IPS DF 6.9 (cell line): ENCODE data around the gene AHSG.
"Not testable (repeated sequence)": the region's sequence is repeated elsewhere in the genome, so short reads cannot be mapped to it uniquely, and the experiment has no call there.

Experiments
- DNase-seq: peaks from one replicate; pipeline ENCODE4 v3.0.0-alpha.2; 2013; ENCODE audit warnings: low read depth, low spot score
- H3K27ac ChIP-seq: one replicate; pipeline ENCODE4 v1.5.1; 2013; ENCODE audit warnings: low read length, control low read depth
- H3K27me3 ChIP-seq: 2 replicates; pipeline ENCODE4 v1.6.1; 2013; ENCODE audit warnings: mild to moderate bottlenecking, low read length; ENCODE audit not compliant: control insufficient read depth, insufficient read depth
- H3K36me3 ChIP-seq: 2 replicates; pipeline ENCODE4 v1.6.1; 2013; ENCODE audit warnings: low read length; ENCODE audit not compliant: control insufficient read depth, insufficient read depth
- H3K4me1 ChIP-seq: 2 replicates; pipeline ENCODE4 v1.6.1; 2013; ENCODE audit warnings: low read length; ENCODE audit not compliant: control insufficient read depth, insufficient read depth
- H3K4me3 ChIP-seq: 2 replicates; pipeline ENCODE4 v1.5.1; 2013; ENCODE audit warnings: mild to moderate bottlenecking, low read length
- H3K9me3 ChIP-seq: 2 replicates; pipeline ENCODE4 v1.6.1; 2013; ENCODE audit warnings: low read length, inconsistent platforms; ENCODE audit not compliant: control insufficient read depth, insufficient read depth
- WGBS: extraction: QIAGEN DNeasy Blood & Tissue Kit; methylation state at CpG from one replicate; pipeline ENCODE4 v1.1.7; 2013; ENCODE audit warnings: mixed read lengths, missing lambda C conversion rate; ENCODE audit not compliant: insufficient read length, insufficient coverage; 5-methylcytosine and 5-hydroxymethylcytosine counted together

AHSG gene

DNA sequence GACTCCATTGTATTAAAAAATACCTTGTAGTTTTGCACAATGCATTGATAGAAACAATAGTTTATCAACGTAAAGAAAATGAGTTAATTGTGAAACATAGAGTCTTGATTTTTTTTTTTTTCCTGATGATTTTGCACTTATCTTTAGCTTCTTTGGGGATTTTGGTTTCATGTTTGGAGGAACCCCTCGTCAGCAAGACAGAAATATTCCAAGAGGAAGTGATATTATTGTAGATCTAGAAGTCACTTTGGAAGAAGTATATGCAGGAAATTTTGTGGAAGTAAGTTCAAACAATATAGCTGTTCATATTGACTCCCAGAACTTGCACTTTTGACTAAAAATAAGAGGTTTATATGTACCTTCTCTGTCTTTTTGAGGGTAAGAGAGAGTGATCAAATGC lies 35.3 kb upstream of the AHSG start:
- no peak for DNase-seq
- H3K27me3 ChIP-seq: no peaks in the 10 kb centered on the region
- H3K36me3 ChIP-seq: peaks cover 10% of the 10 kb centered on the region
- no peaks in the 10 kb centered on the region for H3K9me3 ChIP-seq
- no peaks in the 10 kb centered on the region for H3K4me1 ChIP-seq
- H3K4me3 ChIP-seq: no peak overlapping the region
- WGBS: no CpG with 5 or more reads among the region's 2 CpGs
- no peak overlapping the region for H3K27ac ChIP-seq

DNA sequence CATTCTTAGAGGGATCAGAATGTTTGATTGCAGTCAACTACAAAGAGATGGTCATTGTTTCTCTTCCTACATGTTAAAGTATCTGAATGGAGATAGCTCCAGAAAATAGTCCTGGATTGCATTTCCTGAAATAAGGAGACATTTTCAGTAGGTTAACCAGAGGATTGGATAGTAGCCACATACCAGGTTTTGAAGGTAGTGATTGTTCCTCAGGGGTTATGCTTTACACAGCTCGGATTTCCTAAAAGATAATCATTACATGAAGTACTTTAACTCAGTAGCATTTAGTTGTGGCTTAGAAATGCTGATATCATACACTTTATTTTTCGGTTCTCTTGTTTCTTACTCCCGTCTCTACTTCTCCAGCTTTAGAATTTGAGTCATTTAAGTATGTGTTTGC lies 32.1 kb upstream of the AHSG start:
- Histone ChIP-seq H3K27ac (no peak overlapping the region), H3K36me3 (peaks cover 19% of the 10 kb centered on the region), H3K27me3 (no peaks in the 10 kb centered on the region), H3K4me1 (no peaks in the 10 kb centered on the region), H3K4me3 (no peak overlapping the region), H3K9me3 (no peaks in the 10 kb centered on the region)
- no peak for DNase-seq
- no CpG with 5 or more reads among the region's 3 CpGs for WGBS

DNA sequence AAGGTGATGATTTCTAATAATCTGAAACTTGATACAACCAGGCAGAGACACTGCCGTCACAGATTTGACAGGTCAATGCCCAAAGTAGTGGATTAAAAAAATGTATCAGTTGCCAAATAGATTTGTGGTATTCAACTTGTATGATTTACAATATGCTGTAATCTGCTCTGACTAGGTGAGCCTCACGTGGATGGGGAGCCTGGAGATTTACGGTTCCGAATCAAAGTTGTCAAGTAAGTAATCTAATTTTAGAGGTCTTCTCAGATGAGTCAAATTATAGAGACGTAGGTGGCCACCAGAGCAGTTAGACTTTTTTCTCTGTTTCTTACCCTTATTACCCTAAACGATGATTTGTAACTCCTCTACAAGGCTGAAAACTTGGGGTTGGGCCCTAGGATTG lies 30.3 kb upstream of the AHSG start:
- WGBS: no CpG with 5 or more reads among the region's 6 CpGs
- H3K36me3 ChIP-seq: peaks cover 14% of the 10 kb centered on the region

GRCh38 chr3:186583831-186584230 lies 29.0 kb upstream of the AHSG start:
- Histone ChIP-seq H3K27ac (no peak overlapping the region), H3K9me3 (no peaks in the 10 kb centered on the region), H3K4me1 (no peaks in the 10 kb centered on the region), H3K4me3 (no peak overlapping the region), H3K27me3 (no peaks in the 10 kb centered on the region), H3K36me3 (peaks cover 14% of the 10 kb centered on the region)
- no peak for DNase-seq
- no CpG with 5 or more reads among the region's 5 CpGs for WGBS

More for the DNA sequence above, 30.3 kb upstream of the AHSG start:
- no peaks in the 10 kb centered on the region for H3K9me3 ChIP-seq
- DNase-seq: no peak
- H3K4me3 ChIP-seq: no peak overlapping the region
- H3K27ac ChIP-seq: no peak overlapping the region
- no peaks in the 10 kb centered on the region for H3K27me3 ChIP-seq
- no peaks in the 10 kb centered on the region for H3K4me1 ChIP-seq

- WGBS: no CpG with 5 or more reads among the region's 9 CpGs
- not testable (repeated sequence) for H3K9me3 ChIP-seq, DNase-seq, H3K27me3 ChIP-seq, H3K27ac ChIP-seq, H3K4me3 ChIP-seq, H3K4me1 ChIP-seq
- H3K36me3 ChIP-seq: peaks cover 12% of the 10 kb centered on the region
These were observed 26.6 kb upstream of the AHSG start for GRCh38 chr3:186586245-186586644.

DNA sequence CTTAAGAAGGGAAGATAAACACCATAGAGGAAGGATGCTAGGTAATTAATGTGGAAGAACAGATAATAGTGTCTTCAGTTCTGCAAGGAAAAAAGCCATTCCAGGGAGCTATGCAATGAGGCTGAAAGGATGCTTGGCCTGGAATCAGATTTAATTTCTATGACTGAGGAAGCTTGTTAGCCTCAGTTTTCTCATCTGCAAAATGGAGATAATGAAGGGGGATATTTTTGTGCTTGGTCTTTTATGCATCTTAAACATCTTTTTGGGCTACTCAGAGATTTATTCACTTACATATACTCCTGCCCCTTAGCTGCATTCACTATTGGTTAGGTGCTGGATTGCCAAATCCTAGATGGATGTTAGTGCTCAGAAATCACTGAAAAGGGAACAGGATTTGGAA lies 25.7 kb upstream of the AHSG start:
- no peak for DNase-seq
- Histone ChIP-seq H3K9me3 (no peaks in the 10 kb centered on the region), H3K27me3 (no peaks in the 10 kb centered on the region), H3K4me1 (no peaks in the 10 kb centered on the region), H3K27ac (no peak overlapping the region), H3K4me3 (no peak overlapping the region), H3K36me3 (peaks cover 10% of the 10 kb centered on the region; the same call in 1 of the 2 replicates)

- no peak overlapping the region for H3K27ac ChIP-seq
- H3K36me3 ChIP-seq: peaks cover 7% of the 10 kb centered on the region; the same call in 1 of the 2 replicates
- H3K27me3 ChIP-seq: no peaks in the 10 kb centered on the region
- H3K4me1 ChIP-seq: no peaks in the 10 kb centered on the region
- WGBS: no CpG with 5 or more reads among the region's 2 CpGs
- no peak for DNase-seq
- H3K4me3 ChIP-seq: no peak overlapping the region
- H3K9me3 ChIP-seq: no peaks in the 10 kb centered on the region
These were observed 24.2 kb upstream of the AHSG start for GRCh38 chr3:186588632-186589031.

DNA sequence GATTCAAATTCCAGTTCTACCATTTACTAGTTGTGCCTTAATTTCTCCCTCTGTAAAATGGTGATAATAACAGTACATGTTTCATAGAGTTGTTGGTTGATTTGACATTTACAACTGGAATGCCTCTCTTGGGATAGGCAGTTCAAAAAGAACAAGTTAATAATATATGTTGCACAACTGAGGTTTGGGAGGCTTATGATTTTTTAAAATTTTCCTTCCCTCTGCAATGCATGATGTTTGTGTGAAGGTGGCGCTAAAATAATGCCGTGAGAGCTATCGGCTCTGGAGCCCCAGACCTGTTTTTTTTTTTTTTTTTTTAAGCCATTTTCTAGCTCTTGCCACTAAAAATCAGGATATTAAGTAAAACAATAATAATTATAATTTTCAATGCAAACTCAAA lies 23.7 kb upstream of the AHSG start:
- no peaks in the 10 kb centered on the region for H3K9me3 ChIP-seq
- no peaks in the 10 kb centered on the region for H3K27me3 ChIP-seq
- no peak overlapping the region for H3K27ac ChIP-seq
- no peaks in the 10 kb centered on the region for H3K4me1 ChIP-seq
- no peak for DNase-seq
- no CpG with 5 or more reads among the region's 3 CpGs for WGBS
- no peak overlapping the region for H3K4me3 ChIP-seq
- H3K36me3 ChIP-seq: peaks cover 7% of the 10 kb centered on the region; the same call in 1 of the 2 replicates

GRCh38 chr3:186589856-186590579 lies 22.8 kb upstream of the AHSG start:
- no peak overlapping the region for H3K27ac ChIP-seq
- H3K4me1 ChIP-seq: no peaks in the 10 kb centered on the region
- H3K27me3 ChIP-seq: no peaks in the 10 kb centered on the region
- no peaks in the 10 kb centered on the region for H3K9me3 ChIP-seq
- no CpG with 5 or more reads among the region's 5 CpGs for WGBS
- peaks cover under 1% of the 10 kb centered on the region; the same call in 1 of the 2 replicates for H3K36me3 ChIP-seq
- no peak for DNase-seq
- H3K4me3 ChIP-seq: no peak overlapping the region

GRCh38 chr3:186590580-186591295 lies 22.1 kb upstream of the AHSG start:
- no peak overlapping the region for H3K27ac ChIP-seq
- no CpG with 5 or more reads among the region's 7 CpGs for WGBS
- H3K27me3 ChIP-seq: no peaks in the 10 kb centered on the region
- no peaks in the 10 kb centered on the region for H3K36me3 ChIP-seq
- DNase-seq: no peak
- no peaks in the 10 kb centered on the region for H3K4me1 ChIP-seq
- no peaks in the 10 kb centered on the region for H3K9me3 ChIP-seq
- H3K4me3 ChIP-seq: no peak overlapping the region

DNA sequence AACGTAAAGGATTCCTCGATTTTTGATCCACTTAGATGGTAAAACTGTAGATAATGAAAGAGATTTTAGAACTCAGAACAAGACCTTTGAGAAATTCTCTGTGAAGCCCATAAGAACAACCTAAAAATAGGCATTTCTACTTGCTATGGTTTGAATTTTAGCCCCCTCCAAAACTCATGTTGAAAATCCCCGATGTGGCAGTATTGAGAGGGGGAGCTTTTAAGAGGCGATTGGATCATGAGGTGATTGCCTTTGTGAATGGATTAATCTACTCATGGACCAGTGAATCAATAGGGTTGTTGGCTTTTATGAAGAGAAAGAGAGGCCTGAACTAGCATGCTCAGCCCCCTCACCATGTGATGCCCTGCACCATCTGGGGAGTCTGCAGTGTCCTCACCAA lies 20.2 kb upstream of the AHSG start:
- Histone ChIP-seq H3K4me1 (peaks cover 1% of the 10 kb centered on the region; the same call in 1 of the 2 replicates), H3K4me3 (no peak overlapping the region), H3K36me3 (no peaks in the 10 kb centered on the region), H3K27me3 (no peaks in the 10 kb centered on the region), H3K9me3 (no peaks in the 10 kb centered on the region), H3K27ac (no peak overlapping the region)
- no CpG with 5 or more reads among the region's 4 CpGs for WGBS
- no peak for DNase-seq
